Measurements from ENCODE around the gene NIPSNAP2. TPM values are rescaled to one million over a fixed set of nuclear protein-coding genes. Genes with fewer than 3 reads are reported as not detected.
A peak's percentile ranks its signal among the peaks of the same experiment; 100 is the strongest.

Gene NIPSNAP2
- total RNA-seq, 2 experiments from 2014 or later, result 35.9 to 49.9 TPM

- H3K4me3 ChIP-seq (ENCODE audit: low read depth, low read length, poor library complexity, severe bottlenecking), result peak overlapping the region; percentile 58
- peak overlapping the region; percentile 73 for H3K4me2 ChIP-seq (ENCODE audit: low read length)
- H3K9me3 ChIP-seq (ENCODE audit: low read length), result no peaks in the 10 kb centered on the region
- H3K36me3 ChIP-seq (ENCODE audit: insufficient read depth, low read length), result no peaks in the 10 kb centered on the region
- CTCF ChIA-PET (ENCODE audit: unreplicated experiment), result no interaction called here
- no TSS peak for BruUV-seq (replicated peaks)
- POLR2A ChIA-PET, result interaction anchor here (0.6 to 1.5 kb wide), 3 partner anchors 15 to 503 kb away, joined by 3 to 4 read pairs (median 3); no protein-coding TSS in a partner anchor
- intact Hi-C loops (cut with micrococcal nuclease; ENCODE audit: unreplicated experiment), result loop anchor here (1.0 to 10.0 kb wide), 4 partner anchors 61 to 322 kb away; partner anchors contain the start of genes CCT6A and PSPH
- H3K27ac ChIP-seq (ENCODE audit: low read depth, low read length, poor library complexity, severe bottlenecking), result no peak overlapping the region
- DNase-seq (ENCODE audit: low spot score), result no peak
- TF ChIP-seq CTCF (conservative IDR thresholded peaks at IDR 0.05; ENCODE audit: low read length), result no peak
- TF ChIP-seq EZH2phosphoT487 (IDR thresholded peaks at IDR 0.05; ENCODE audit: borderline replicate concordance, low read depth, low read length), result no peak
- H3K4me1 ChIP-seq (ENCODE audit: insufficient read depth, low read length, poor library complexity, severe bottlenecking), result peaks cover 13% of the 10 kb centered on the region
- no peaks in the 10 kb centered on the region for H4K20me1 ChIP-seq (ENCODE audit: insufficient read depth, low read length)
- H3K9me2 ChIP-seq (ENCODE audit: insufficient read depth, low read length), result no peaks in the 10 kb centered on the region
- peaks cover 14% of the 10 kb centered on the region; the same call in 1 of the 2 replicates for H3K79me2 ChIP-seq (ENCODE audit: insufficient read depth, low read depth, low read length)
- H2AFZ ChIP-seq (ENCODE audit: low read length), result peak overlapping the region; percentile 57; the same call in 1 of the 2 replicates
Measured at GRCh38 chr7:55963584-55964168, 709 bp upstream of the NIPSNAP2 start.

- peak overlapping the region; percentile 54 for H2AFZ ChIP-seq (ENCODE audit: low read length)
- ChIA-PET POLR2A (interaction anchor here (0.8 to 1.5 kb wide), 2 partner anchors 14 to 141 kb away, joined by 3 read pairs; partner anchors contain the start of gene CHCHD2), CTCF (ENCODE audit: unreplicated experiment) (no interaction called here)
- peak overlapping the region; percentile 28 for H3K27ac ChIP-seq (ENCODE audit: low read depth, low read length, poor library complexity, severe bottlenecking)
- no peaks in the 10 kb centered on the region for H3K9me3 ChIP-seq (ENCODE audit: low read length)
- peak overlapping the region; percentile 87 for H3K4me2 ChIP-seq (ENCODE audit: low read length)
- H3K4me1 ChIP-seq (ENCODE audit: insufficient read depth, low read length, poor library complexity, severe bottlenecking), result peaks cover 13% of the 10 kb centered on the region
- peaks cover 14% of the 10 kb centered on the region; the same call in 1 of the 2 replicates for H3K79me2 ChIP-seq (ENCODE audit: insufficient read depth, low read depth, low read length)
- peak overlapping the region; percentile 90 for H3K4me3 ChIP-seq (ENCODE audit: low read depth, low read length, poor library complexity, severe bottlenecking)
- no peaks in the 10 kb centered on the region for H4K20me1 ChIP-seq (ENCODE audit: insufficient read depth, low read length)
- H3K9me2 ChIP-seq (ENCODE audit: insufficient read depth, low read length), result no peaks in the 10 kb centered on the region
- H3K36me3 ChIP-seq (ENCODE audit: insufficient read depth, low read length), result peaks cover 5% of the 10 kb centered on the region; the same call in 1 of the 2 replicates
- TF ChIP-seq CTCF (conservative IDR thresholded peaks at IDR 0.05; ENCODE audit: low read length), result no peak
- no peak for TF ChIP-seq EZH2phosphoT487 (IDR thresholded peaks at IDR 0.05; ENCODE audit: borderline replicate concordance, low read depth, low read length)
- no TSS peak for BruUV-seq (replicated peaks)
- intact Hi-C loops (cut with micrococcal nuclease; ENCODE audit: unreplicated experiment), result loop anchor here (2.0 to 10.0 kb wide), 2 partner anchors 86 to 210 kb away; partner anchors contain the start of genes CCT6A and PSPH
- DNase-seq (ENCODE audit: low spot score), result peak; percentile 40
Measured at GRCh38 chr7:55965100-55965470, 700 bp downstream of the NIPSNAP2 start.
